Measurements from ENCODE around the gene POMT1. TPM values are rescaled to one million over a fixed set of nuclear protein-coding genes. Genes with fewer than 3 reads are reported as not detected.
"Not testable (repeated sequence)": the region's sequence is repeated elsewhere in the genome, so short reads cannot be mapped to it uniquely, and the experiment has no call there.

Gene POMT1
- total and polyA plus RNA-seq, 4 donors, result 11.9 to 28.3 (median 23.1) TPM

DNA sequence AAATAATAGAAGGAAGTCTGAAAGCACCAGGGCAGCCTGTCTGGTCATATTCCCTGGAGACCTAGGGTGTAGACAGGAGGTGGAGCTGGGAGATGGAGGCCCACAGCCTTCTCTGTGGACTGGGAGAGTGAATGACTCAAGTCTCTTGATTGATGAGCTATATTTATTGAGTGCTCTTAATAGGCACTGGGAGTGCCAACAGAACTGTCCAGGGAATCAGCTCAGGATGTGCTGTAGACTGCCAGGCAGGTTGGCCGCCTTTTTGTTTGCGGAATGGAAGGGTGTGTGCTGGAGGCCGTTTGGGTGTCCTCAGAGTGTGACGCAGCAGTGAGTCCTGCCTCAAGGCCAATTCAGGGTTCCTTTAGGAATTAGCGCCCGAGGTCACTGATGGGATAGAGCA is 33.4 kb upstream of the POMT1 start:
- H3K4me1 ChIP-seq (ENCODE audit: control insufficient read depth in 5 of 5, insufficient read depth in 5 of 5, low read length in 5 of 5), result no peaks in the 10 kb centered on the region
- TF ChIP-seq, protein P1, sequence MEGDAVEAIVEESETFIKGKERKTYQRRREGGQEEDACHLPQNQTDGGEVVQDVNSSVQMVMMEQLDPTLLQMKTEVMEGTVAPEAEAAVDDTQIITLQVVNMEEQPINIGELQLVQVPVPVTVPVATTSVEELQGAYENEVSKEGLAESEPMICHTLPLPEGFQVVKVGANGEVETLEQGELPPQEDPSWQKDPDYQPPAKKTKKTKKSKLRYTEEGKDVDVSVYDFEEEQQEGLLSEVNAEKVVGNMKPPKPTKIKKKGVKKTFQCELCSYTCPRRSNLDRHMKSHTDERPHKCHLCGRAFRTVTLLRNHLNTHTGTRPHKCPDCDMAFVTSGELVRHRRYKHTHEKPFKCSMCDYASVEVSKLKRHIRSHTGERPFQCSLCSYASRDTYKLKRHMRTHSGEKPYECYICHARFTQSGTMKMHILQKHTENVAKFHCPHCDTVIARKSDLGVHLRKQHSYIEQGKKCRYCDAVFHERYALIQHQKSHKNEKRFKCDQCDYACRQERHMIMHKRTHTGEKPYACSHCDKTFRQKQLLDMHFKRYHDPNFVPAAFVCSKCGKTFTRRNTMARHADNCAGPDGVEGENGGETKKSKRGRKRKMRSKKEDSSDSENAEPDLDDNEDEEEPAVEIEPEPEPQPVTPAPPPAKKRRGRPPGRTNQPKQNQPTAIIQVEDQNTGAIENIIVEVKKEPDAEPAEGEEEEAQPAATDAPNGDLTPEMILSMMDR (IDR thresholded peaks at IDR 0.05; ENCODE audit: control extremely low read depth, extremely low read depth), result no peak
- no peaks in the 10 kb centered on the region for H3K9me3 ChIP-seq (ENCODE audit: control insufficient read depth in 4 of 4, insufficient read depth in 3 of 4, low read length in 3 of 4)
- H3K27ac ChIP-seq (ENCODE audit: low read depth in 1 of 2, low read length in 1 of 2), result no peak overlapping the region
- H3K27me3 ChIP-seq (ENCODE audit: control insufficient read depth in 3 of 3, insufficient read depth in 3 of 3, low read length in 2 of 3), result no peaks in the 10 kb centered on the region
- no peak overlapping the region for H3K4me3 ChIP-seq
- H3K9ac ChIP-seq (ENCODE audit: insufficient read depth in 1 of 2, low read length in 2 of 2), result no peak overlapping the region
- WGBS, 2 donors, result 94 to 97% methylated on average over 6 of the region's 6 CpGs
- DNase-seq, result no peak
- H3K36me3 ChIP-seq (ENCODE audit: control insufficient read depth in 4 of 4, insufficient read depth in 4 of 4, low read length in 4 of 4), result peaks cover 27 to 78% (median 65%) of the 10 kb centered on the region in 4 donors
- no peak for ATAC-seq (ENCODE audit: insufficient read depth, low FRiP score)

DNA sequence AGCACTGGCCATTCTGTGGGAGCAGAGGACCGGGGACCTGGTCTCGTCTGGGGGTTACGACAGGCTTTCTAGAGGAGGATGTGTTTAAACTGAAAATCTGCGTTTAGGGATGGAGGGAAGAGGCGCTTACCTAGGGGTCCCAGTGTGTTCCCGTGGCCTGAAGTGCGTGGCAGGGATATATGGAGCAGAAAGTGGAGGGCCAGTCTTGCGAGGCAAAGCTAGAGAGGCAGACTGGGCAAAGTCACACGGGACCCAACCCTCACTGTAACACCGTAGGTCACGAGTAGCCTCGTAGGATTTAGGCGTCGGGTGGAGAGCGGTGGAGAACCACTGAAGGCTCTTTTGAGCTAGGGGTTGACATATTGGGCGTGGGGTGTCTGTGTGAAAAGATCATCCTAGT is 32.8 kb upstream of the POMT1 start:
- Histone ChIP-seq H3K36me3 (ENCODE audit: control insufficient read depth in 4 of 4, insufficient read depth in 4 of 4, low read length in 4 of 4) (peaks cover 27 to 79% (median 64%) of the 10 kb centered on the region in 4 donors), H3K4me1 (ENCODE audit: control insufficient read depth in 5 of 5, insufficient read depth in 5 of 5, low read length in 5 of 5) (no peaks in the 10 kb centered on the region), H3K27ac (ENCODE audit: low read depth in 1 of 2, low read length in 1 of 2) (no peak overlapping the region), H3K9me3 (ENCODE audit: control insufficient read depth in 4 of 4, insufficient read depth in 3 of 4, low read length in 3 of 4) (no peaks in the 10 kb centered on the region), H3K4me3 (no peak overlapping the region), H3K9ac (ENCODE audit: insufficient read depth in 1 of 2, low read length in 2 of 2) (no peak overlapping the region), H3K27me3 (ENCODE audit: control insufficient read depth in 3 of 3, insufficient read depth in 3 of 3, low read length in 2 of 3) (no peaks in the 10 kb centered on the region)
- TF ChIP-seq, protein P1 (IDR thresholded peaks at IDR 0.05; ENCODE audit: control extremely low read depth, extremely low read depth), result no peak
- no peak for DNase-seq
- 95 to 97% methylated on average over 16 of the region's 16 CpGs for WGBS, 2 donors
- no peak for ATAC-seq (ENCODE audit: insufficient read depth, low FRiP score)

DNA sequence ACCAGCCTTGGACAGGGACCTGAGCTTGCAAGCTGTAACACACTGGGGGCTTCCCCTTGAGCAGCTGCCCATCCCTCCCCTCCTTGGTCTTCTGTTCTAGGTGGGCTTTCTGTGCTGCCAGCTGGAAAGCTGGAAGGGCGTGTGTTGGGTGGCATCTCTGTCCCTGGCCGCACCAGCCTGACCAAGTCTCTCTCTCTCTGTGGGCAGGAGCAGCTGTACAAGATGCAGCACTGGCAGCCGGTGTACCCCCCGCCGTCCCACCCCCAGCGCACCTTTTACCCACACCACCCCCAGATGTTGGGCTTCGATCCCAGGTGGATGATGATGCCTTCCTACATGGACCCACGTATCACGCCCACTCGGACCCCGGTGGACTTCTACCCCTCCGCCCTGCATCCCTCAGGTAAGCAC is 32.1 kb upstream of the POMT1 start:
- Histone ChIP-seq H3K4me1 (ENCODE audit: control insufficient read depth in 5 of 5, insufficient read depth in 5 of 5, low read length in 5 of 5) (no peaks in the 10 kb centered on the region), H3K27ac (ENCODE audit: low read depth in 1 of 2, low read length in 1 of 2) (no peak overlapping the region), H3K4me3 (no peak overlapping the region), H3K27me3 (ENCODE audit: control insufficient read depth in 3 of 3, insufficient read depth in 3 of 3, low read length in 2 of 3) (no peaks in the 10 kb centered on the region), H3K36me3 (ENCODE audit: control insufficient read depth in 4 of 4, insufficient read depth in 4 of 4, low read length in 4 of 4) (peaks cover 31 to 73% (median 64%) of the 10 kb centered on the region in 4 donors), H3K9me3 (ENCODE audit: control insufficient read depth in 4 of 4, insufficient read depth in 3 of 4, low read length in 3 of 4) (no peaks in the 10 kb centered on the region), H3K9ac (ENCODE audit: insufficient read depth in 1 of 2, low read length in 2 of 2) (no peak overlapping the region)
- DNase-seq, result no peak
- TF ChIP-seq, protein P1 (IDR thresholded peaks at IDR 0.05; ENCODE audit: control extremely low read depth, extremely low read depth), result no peak
- ATAC-seq (ENCODE audit: insufficient read depth, low FRiP score), result no peak
- WGBS, 2 donors, result 98% methylated on average over 12 of the region's 12 CpGs

DNA sequence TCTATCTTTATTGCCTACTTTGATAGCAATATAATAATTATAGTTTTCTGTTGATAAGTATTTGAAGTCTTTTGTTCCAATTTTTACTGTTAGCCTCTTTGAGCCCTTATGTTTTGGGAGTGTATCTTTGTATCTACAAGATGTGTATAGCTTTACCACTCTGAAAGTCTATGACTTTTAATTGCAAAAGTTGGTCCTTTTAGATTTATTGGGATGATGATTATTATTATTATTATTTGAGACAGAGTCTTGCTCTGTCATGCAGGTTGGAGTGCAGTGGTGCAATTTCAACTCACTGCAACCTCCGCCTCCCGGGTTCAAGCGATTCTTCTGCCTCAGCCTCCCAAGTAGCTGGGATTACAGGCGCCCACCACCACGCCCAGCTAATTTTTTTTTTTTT is 30.6 kb upstream of the POMT1 start:
- peaks cover 32 to 77% (median 70%) of the 10 kb centered on the region in 4 donors for H3K36me3 ChIP-seq (ENCODE audit: control insufficient read depth in 4 of 4, insufficient read depth in 4 of 4, low read length in 4 of 4)
- not testable (repeated sequence) for H3K27ac ChIP-seq (ENCODE audit: low read depth in 1 of 2, low read length in 1 of 2); H3K9me3 ChIP-seq (ENCODE audit: control insufficient read depth in 4 of 4, insufficient read depth in 3 of 4, low read length in 3 of 4); ATAC-seq (ENCODE audit: insufficient read depth, low FRiP score); H3K27me3 ChIP-seq (ENCODE audit: control insufficient read depth in 3 of 3, insufficient read depth in 3 of 3, low read length in 2 of 3); DNase-seq; H3K9ac ChIP-seq (ENCODE audit: insufficient read depth in 1 of 2, low read length in 2 of 2); H3K4me1 ChIP-seq (ENCODE audit: control insufficient read depth in 5 of 5, insufficient read depth in 5 of 5, low read length in 5 of 5); H3K4me3 ChIP-seq
- WGBS, 2 donors, result 97 to 98% methylated on average over 3 to 5 of the region's 5 CpGs
